CD4-positive, alpha-beta T cell treated with Interleukin-6 at 100 ng/mL for 8 hours (primary cell): Measurements from ENCODE around the gene ENAH.
"Not testable (repeated sequence)": the region's sequence is repeated elsewhere in the genome, so short reads cannot be mapped to it uniquely, and the experiment has no call there.

ENCODE experiments used
- DNase-seq: peaks from one replicate; pipeline ENCODE4 v3.0.0-alpha.2; 2020; ENCODE audit warnings: mixed read lengths, low spot score

ENAH gene

GRCh38 chr1:225644666-225645065, 8.3 kb downstream of the ENAH start:
- DNase-seq: no peak

GRCh38 chr1:225642177-225642576, 10.7 kb downstream of the ENAH start:
- no peak for DNase-seq

DNA sequence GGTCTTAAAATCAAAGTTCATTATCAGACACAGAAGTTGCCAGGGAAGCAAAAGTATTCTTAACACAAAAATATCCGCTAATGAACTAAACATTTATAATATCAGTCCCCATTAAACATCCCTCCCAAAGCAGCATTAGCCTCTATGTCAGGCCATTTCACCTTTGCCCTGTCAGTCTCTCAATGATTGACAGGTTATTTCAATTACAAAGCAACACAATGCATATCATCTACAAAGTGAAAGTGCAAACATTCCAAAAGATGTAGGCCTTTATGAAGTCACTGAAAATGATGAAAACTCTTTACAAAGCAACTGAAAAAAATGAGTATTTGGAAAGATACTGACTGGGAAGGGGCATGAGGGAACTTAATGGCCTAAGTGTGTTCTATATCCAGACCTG, 14.1 kb downstream of the ENAH start:
- no peak for DNase-seq

- no peak for DNase-seq
Observed at GRCh38 chr1:225637651-225638199, 15.2 kb downstream of the ENAH start.

DNA sequence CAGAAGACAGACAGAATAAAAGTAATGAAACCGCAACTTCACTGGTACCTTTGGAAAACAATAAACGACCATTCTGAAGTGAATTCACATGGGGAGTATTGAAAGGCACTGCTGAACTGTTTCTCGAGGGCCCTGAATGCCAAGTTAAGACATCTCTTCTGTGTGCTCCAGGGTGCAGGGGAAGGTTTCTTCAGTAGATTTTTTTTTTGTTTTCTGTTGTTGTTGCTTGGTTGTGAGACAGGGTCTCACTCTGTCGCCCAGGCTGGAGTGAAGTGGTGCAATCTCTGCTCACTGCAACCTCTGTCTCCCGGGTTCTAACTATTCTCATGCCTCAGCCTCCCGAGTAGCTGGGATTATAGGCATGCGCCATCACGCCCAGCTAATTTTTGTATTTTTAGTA, 15.9 kb downstream of the ENAH start:
- DNase-seq: not testable (repeated sequence)

GRCh38 chr1:225635649-225636048, 17.3 kb downstream of the ENAH start:
- DNase-seq: no peak

DNA sequence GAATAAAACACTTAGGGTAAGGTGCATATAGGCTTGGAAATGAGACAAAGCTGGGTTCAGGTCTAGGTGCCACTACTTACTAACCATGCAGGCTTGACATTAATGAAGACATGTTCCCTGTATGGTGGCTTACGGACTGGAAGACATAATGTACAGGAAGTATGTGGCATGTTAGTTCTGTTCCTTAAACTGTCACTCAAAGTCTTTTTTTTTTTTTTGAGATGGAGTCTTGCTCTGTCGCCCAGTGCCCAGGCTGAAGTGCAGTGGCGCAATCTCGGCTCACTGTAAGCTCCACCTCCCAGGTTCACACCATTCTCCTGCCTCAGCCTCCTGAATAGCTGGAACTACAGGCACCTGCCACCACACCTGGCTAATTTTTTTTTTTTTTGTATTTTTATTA, 20.1 kb downstream of the ENAH start:
- DNase-seq: not testable (repeated sequence)

GRCh38 chr1:225631021-225631663, 21.8 kb downstream of the ENAH start:
- DNase-seq: no peak

DNA sequence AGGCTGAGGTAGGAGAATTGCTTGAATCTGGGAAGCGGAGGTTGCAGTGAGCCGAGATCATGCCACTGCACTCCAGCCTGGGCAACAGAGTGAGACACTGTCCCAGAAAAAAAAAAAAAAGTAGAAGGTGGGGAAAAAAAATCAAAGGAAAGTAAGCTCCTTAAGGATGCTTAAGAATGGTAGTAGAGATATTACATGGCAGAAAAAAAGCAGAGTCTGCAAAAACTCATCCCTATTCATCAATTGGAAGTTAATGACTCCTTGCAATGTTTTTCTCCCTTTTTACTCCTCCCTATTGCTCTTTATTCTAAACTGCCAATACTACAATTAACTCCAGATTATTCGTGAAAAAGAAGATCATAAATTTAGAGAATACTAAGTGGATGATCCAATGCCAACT, 23.4 kb downstream of the ENAH start:
- DNase-seq: no peak

DNA sequence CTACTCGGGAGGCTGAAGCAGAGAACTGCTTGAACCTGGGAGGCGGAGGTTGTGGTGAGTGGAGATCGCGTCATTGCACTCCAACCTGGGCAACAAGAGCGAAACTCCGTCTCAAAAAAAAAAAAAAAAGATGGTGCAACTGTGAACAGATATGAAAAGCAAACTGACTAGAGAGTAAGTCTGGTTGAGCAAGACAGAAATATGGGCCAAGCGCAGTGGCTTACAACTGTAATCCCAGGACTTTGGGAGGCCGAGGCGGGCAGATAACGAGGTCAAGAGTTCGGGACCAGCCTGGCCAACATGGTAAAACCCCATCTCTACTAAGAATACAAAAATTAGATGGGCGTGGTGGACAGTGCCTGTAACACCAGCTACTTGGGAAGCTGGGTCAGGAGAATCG, 24.1 kb downstream of the ENAH start:
- DNase-seq: not testable (repeated sequence)

DNA sequence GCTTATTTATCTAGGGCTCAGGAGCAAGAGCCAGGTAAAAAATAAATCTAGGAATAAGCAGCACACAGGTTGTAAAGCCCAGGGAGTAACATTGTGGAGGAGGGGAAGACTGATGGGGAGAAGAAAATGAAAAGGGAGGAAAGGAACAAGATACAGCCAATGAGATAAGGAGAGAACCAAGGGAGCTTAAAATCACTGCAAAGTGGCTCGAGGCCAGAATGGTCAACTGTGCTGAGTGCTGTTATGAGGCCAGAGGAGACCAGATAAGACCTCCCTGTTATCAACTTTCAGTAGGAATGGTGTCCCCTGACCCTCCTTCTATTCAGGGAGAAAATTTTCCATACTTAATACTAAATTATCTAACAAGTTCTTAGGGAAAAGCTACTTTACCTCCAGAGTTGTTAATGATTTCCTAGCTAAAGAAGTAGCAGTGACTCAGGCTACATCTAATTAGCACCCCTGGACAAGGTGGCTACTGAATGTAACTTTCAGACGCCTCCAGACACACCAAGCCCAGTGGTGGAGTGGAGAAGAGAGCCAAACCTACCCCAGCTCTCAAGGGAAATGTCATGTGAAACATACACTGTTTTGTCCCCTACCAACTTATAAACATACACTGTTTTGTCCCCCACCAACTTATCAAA, 25.5 kb downstream of the ENAH start:
- DNase-seq: no peak

DNA sequence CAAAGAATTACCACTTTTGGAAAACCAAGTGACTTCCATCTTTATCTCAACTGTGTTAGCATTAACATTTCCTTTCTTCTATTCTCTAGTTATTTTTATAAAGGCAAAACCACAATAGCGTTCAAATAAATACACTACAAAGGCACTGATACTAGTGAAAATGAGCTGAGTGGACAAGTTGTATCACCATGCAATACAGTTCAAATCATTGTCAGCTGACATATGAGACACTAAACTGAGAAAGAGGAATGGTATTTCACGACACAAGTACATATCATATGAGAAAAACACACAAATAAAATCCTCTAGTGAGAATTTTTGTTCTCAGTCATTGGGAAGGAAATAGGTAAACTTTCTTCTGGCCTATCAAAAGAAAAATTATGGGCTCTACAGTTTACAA, 26.2 kb downstream of the ENAH start:
- DNase-seq: no peak

- DNase-seq: no peak
Observed at GRCh38 chr1:225617956-225618355, 35.0 kb downstream of the ENAH start.

GRCh38 chr1:225617479-225617878, 35.4 kb downstream of the ENAH start:
- no peak for DNase-seq

DNA sequence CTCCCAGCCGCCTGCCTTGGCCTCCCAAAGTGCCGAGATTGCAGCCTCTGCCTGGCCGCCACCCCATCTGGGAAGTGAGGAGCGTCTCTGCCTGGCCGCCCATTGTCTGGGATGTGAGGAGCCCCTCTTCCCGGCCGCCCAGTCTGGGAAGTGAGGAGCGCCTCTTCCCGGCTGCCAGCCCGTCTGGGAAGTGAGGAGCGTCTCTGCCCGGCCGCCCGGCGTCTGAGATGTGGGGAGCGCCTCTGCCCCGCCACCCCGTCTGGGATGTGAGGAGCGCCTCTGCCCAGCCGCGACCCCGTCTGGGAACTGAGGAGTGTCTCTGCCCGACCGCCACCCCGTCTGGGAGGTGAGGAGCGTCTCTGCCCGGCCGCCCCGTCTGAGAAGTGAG, 37.5 kb downstream of the ENAH start:
- not testable (repeated sequence) for DNase-seq

- DNase-seq: no peak
Observed at GRCh38 chr1:225613006-225613405, 39.9 kb downstream of the ENAH start.

GRCh38 chr1:225612287-225612686, 40.6 kb downstream of the ENAH start:
- no peak for DNase-seq

DNA sequence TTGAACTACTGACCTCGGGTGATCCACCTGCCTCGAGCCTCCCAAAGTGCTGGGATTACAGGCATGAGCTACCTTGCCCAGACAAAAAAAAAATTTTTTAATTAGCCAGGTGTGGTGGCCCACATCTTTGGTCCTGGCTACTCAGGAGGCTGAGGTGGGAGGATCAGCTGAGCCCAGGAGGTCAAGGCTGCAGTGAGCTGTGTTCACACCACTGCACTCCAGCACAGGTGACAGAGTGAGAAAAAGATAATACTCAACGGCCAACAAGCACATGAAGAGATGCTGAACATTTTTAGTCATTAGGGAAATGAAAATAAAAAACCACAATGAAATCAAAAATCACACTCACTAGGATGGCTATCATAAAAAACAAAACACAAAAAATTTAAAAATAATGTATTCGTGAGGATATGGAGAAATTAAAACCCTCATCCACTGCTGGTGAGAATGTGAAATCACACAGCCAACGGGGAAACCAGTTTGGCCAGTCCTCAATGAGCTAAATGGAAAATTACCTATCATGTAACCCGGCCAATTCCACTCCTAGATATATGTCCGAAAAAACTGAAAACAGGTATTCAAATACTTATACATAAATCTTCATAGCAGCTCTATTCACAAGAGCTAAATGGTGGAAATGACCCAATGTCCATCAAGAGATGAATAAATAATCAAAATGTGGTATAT, 41.2 kb downstream of the ENAH start:
- DNase-seq: no peak

- no peak for DNase-seq
Observed at GRCh38 chr1:225610539-225610938, 42.4 kb downstream of the ENAH start.

- DNase-seq: no peak
Observed at GRCh38 chr1:225608014-225608796, 44.7 kb downstream of the ENAH start.

DNA sequence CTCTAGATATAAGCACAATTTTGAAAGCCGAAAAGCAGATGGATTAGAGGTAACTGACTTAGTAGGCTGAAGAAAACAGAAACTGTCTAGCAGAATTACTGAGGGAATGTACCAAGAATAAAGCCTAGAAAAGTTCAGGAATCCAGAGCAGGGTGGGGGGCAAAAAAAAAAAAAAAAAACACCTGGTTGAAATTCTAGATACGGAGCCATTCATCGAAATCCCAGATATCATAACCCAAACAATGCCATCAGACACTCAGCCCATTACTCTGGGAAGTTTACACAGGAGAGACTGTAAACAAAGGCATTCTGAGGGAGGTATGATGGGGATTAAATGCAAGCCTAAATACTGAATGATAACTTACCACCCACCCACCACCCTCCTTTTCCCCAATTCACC, 45.6 kb downstream of the ENAH start:
- DNase-seq: no peak
